AG04449 (cell line): Measurements from ENCODE around the gene B3GNT2.

ENCODE experiments used
- CTCF ChIA-PET: fragments of 350-600 bp; formaldehyde crosslinking; extraction: SDS; loops from one replicate; lab custom pipeline; 2021; ENCODE audit warnings: antibody characterized with exemption; lab: Yijun Ruan, JAX
- POLR2A ChIA-PET: fragments of 400-600, 350-600 bp; formaldehyde crosslinking; extraction: SDS; loops from one replicate; lab custom pipeline; 2020; ENCODE audit warnings: antibody characterized with exemption, inconsistent platforms; lab: Yijun Ruan, JAX
- DNase-seq: peaks from one replicate; pipeline ENCODE4 v3.0.0-alpha.2; 2010; ENCODE audit warnings: low read depth, low spot score
- H3K4me3 ChIP-seq: 2 replicates; pipeline ENCODE4 v1.5.1; 2011; ENCODE audit warnings: low read depth, mild to moderate bottlenecking, control low read depth, low read length
- TF ChIP-seq, protein P1 (sequence below): IDR thresholded peaks from one replicate; pipeline ENCODE4 v1.5.1; 2011; ENCODE audit warnings: mild to moderate bottlenecking, moderate library complexity, low read length, control low read depth, inconsistent platforms; ENCODE audit not compliant: insufficient read depth; ENCODE audit errors: missing control alignments

Gene B3GNT2

DNA sequence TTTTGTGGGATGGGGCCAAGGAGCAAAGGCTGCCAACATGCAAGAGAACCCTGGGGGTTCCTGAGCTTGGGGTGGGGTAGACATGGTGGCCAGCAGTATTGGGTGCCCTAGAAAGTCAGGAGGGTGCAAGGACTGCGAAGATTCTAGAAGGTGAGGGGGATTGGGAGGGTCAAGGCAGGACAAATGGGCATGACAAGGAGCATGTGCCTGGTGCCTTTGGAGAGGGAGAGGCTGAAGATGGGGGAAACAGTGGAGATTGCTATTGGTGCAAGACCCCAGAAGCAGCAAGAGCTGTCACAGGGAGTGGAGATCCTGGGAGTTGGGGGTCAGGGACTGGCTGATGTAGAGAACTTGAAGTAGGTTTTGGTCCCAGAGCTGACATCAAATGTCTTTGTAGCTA, 7.5 kb downstream of the B3GNT2 start:
- no peak overlapping the region for H3K4me3 ChIP-seq
- POLR2A ChIA-PET = no interaction called here
- DNase-seq = no peak
- TF ChIP-seq, protein P1, sequence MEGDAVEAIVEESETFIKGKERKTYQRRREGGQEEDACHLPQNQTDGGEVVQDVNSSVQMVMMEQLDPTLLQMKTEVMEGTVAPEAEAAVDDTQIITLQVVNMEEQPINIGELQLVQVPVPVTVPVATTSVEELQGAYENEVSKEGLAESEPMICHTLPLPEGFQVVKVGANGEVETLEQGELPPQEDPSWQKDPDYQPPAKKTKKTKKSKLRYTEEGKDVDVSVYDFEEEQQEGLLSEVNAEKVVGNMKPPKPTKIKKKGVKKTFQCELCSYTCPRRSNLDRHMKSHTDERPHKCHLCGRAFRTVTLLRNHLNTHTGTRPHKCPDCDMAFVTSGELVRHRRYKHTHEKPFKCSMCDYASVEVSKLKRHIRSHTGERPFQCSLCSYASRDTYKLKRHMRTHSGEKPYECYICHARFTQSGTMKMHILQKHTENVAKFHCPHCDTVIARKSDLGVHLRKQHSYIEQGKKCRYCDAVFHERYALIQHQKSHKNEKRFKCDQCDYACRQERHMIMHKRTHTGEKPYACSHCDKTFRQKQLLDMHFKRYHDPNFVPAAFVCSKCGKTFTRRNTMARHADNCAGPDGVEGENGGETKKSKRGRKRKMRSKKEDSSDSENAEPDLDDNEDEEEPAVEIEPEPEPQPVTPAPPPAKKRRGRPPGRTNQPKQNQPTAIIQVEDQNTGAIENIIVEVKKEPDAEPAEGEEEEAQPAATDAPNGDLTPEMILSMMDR = no peak
- CTCF ChIA-PET = no interaction called here

DNA sequence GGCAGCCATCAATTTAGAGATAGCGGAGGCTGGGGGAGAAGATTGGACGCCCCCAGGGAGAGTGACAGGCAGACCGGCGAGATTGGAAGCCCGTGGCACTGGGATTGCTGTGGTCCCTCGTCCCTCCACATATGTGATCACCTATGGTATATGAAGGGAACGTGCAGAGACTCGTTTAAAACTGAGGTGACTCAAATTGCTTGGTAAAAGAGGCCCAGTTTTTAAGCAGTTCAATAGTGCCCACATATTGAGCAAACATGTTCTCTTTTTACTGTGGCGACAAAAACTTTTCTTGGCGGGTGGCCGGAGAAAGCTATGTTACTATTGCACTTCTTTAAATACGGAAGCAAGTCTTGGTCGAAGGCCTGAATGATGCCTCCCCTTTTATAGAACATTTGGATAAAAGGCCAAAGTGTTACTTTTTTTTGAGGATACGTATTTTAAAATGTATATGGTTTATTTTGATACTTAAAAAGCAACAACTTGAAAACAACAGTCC, 9.1 kb downstream of the B3GNT2 start:
- ChIA-PET CTCF (no interaction called here), POLR2A (no interaction called here)
- TF ChIP-seq, protein P1 = no peak
- H3K4me3 ChIP-seq = no peak overlapping the region
- no peak for DNase-seq

DNA sequence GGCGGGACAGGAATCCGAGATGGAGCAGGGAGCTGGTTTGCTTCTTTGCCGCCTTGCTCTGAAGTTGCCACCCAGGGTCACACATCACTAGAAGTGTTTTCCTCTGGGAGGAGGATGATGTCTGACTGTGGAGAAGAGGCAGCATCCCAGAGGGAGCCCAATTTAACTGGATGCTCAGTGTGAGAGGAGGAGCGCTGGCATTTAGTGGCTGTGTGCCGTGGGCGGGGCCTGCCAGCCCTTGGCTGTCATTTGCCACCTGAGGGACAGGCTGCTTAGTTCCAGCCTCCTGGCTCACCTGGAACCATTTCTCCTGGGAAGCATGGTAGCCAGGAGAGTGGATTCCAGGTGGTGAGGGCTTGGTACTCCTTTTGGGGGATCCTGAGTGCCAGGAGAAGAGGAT, 9.6 kb downstream of the B3GNT2 start:
- TF ChIP-seq, protein P1 = no peak
- ChIA-PET CTCF (interaction anchor here (0.8 kb wide), 1 partner anchor 8 kb away, joined by 3 read pairs; no protein-coding TSS in a partner anchor), POLR2A (no interaction called here)
- no peak for DNase-seq
- no peak overlapping the region for H3K4me3 ChIP-seq

DNA sequence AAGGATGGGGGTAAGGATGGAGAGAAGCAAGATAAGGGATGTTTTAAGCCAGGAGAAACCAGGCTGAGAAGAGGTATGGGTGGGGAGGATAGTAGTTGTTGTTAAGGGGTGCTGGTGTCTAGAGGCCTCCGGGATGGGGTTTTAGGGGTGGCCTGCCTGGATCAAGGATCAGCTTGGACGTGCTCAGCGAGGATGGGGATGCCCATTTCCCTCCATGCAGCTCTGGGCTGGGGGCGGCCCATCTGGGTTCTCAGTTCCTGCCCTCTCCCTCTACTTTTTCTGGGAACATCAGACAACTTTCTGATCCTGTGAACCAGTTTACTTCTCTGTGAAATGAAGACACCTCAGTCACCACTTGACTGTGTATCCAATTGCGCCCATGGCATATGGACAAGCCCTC, 10.1 kb downstream of the B3GNT2 start:
- CTCF ChIA-PET = interaction anchor here (0.8 kb wide), 1 partner anchor 9 kb away, joined by 3 read pairs; no protein-coding TSS in a partner anchor
- TF ChIP-seq, protein P1 = no peak
- no peak for DNase-seq
- POLR2A ChIA-PET = no interaction called here
- H3K4me3 ChIP-seq = no peak overlapping the region

- TF ChIP-seq, protein P1 = no peak
- CTCF ChIA-PET = interaction anchor here (1.2 kb wide), 1 partner anchor 9 kb away, joined by 3 read pairs; no protein-coding TSS in a partner anchor
- no peak overlapping the region for H3K4me3 ChIP-seq
- POLR2A ChIA-PET = no interaction called here
- DNase-seq = no peak
These were observed 11.6 kb downstream of the B3GNT2 start for GRCh38 chr2:62207491-62207890.

- POLR2A ChIA-PET = no interaction called here
- H3K4me3 ChIP-seq = no peak overlapping the region
- TF ChIP-seq, protein P1 = no peak
- CTCF ChIA-PET = no interaction called here
- DNase-seq = no peak
These were observed 12.3 kb downstream of the B3GNT2 start for GRCh38 chr2:62208074-62208757.
